ENCODE measurements around the gene GM2A.

DNA sequence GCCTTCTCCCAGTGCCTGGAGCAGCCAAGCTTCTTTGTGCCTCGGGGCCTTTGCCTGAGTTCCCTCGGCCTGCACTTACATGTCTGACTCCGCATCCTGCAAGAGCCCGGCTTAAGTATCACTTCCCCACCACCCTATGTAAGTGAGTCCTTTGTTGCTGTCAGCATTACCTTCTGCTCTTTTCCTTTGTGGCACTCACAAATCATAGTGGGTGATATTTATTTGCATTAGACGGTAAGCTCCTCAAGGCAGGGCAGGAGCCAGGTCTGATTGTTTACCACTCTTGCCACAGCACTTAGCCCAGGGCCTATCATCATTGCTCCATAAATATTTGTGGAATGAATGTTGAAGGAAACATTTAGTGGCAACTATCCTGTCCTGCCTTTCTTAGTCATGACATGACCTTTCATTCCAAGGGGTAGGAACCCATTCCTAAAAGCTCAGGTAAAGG is 4.8 kb downstream of the GM2A start:
- TF ChIP-seq ZNF274 (IDR thresholded peaks at IDR 0.05; ENCODE audit: borderline replicate concordance, low read depth, low read length) (no peak), NFIC (IDR thresholded peaks at IDR 0.05) (no peak), ZNF347 (CRISPR knock-in tag; IDR thresholded peaks at IDR 0.05; ENCODE audit: low read depth) (no peak), JUND (IDR thresholded peaks at IDR 0.05; ENCODE audit: borderline replicate concordance, low read depth, low read length) (no peak), JUND (tag; IDR thresholded peaks at IDR 0.05; ENCODE audit: borderline replicate concordance, low read depth, low read length) (no peak), CBFB (CRISPR knock-in tag; IDR thresholded peaks at IDR 0.05) (no peak)
- TF ChIP-seq, protein P1, sequence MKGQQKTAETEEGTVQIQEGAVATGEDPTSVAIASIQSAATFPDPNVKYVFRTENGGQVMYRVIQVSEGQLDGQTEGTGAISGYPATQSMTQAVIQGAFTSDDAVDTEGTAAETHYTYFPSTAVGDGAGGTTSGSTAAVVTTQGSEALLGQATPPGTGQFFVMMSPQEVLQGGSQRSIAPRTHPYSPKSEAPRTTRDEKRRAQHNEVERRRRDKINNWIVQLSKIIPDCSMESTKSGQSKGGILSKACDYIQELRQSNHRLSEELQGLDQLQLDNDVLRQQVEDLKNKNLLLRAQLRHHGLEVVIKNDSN (CRISPR knock-in tag; IDR thresholded peaks at IDR 0.05), result no peak
- TF ChIP-seq, protein P2, sequence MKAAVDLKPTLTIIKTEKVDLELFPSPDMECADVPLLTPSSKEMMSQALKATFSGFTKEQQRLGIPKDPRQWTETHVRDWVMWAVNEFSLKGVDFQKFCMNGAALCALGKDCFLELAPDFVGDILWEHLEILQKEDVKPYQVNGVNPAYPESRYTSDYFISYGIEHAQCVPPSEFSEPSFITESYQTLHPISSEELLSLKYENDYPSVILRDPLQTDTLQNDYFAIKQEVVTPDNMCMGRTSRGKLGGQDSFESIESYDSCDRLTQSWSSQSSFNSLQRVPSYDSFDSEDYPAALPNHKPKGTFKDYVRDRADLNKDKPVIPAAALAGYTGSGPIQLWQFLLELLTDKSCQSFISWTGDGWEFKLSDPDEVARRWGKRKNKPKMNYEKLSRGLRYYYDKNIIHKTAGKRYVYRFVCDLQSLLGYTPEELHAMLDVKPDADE (conservative IDR thresholded peaks at IDR 0.05; ENCODE audit: control insufficient read depth, low read depth, low read length), result no peak
- TF ChIP-seq, protein P3, sequence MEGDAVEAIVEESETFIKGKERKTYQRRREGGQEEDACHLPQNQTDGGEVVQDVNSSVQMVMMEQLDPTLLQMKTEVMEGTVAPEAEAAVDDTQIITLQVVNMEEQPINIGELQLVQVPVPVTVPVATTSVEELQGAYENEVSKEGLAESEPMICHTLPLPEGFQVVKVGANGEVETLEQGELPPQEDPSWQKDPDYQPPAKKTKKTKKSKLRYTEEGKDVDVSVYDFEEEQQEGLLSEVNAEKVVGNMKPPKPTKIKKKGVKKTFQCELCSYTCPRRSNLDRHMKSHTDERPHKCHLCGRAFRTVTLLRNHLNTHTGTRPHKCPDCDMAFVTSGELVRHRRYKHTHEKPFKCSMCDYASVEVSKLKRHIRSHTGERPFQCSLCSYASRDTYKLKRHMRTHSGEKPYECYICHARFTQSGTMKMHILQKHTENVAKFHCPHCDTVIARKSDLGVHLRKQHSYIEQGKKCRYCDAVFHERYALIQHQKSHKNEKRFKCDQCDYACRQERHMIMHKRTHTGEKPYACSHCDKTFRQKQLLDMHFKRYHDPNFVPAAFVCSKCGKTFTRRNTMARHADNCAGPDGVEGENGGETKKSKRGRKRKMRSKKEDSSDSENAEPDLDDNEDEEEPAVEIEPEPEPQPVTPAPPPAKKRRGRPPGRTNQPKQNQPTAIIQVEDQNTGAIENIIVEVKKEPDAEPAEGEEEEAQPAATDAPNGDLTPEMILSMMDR (IDR thresholded peaks at IDR 0.05 in 2 of 3, conservative IDR thresholded peaks at IDR 0.05 in 1 of 3; ENCODE audit: insufficient read depth in 2 of 3, low read depth in 1 of 3, low read length in 3 of 3), result no peak
